Measurements from ENCODE around the gene FAF1. TPM values are rescaled to one million over a fixed set of nuclear protein-coding genes. Genes with fewer than 3 reads are reported as not detected.
"Not testable (repeated sequence)": the region's sequence is repeated elsewhere in the genome, so short reads cannot be mapped to it uniquely, and the experiment has no call there.

FAF1 gene
- total RNA-seq, 1 donor from 2014 or later = 21.2 TPM

DNA sequence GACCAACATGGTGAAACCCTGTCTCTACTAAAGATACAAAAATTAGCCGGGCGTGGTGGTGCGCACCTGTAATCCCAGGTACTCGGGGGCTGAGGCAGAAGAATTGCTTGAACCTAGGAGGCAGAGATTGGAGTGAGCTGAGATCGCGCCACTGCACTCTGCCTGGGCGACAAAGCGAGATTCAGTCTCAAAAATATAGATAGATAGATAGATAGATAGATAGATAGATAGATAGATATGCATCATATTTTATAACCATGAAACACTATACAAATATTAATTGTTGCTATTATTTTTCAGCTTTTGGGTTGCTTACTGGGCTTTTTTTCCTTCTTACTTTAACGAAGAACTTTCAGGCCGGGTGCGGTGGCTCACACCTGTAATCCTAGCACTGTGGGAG lies 4.8 kb upstream of the FAF1 start:
- no peak for DNase-seq (ENCODE audit: low read depth in 2 of 2)

DNA sequence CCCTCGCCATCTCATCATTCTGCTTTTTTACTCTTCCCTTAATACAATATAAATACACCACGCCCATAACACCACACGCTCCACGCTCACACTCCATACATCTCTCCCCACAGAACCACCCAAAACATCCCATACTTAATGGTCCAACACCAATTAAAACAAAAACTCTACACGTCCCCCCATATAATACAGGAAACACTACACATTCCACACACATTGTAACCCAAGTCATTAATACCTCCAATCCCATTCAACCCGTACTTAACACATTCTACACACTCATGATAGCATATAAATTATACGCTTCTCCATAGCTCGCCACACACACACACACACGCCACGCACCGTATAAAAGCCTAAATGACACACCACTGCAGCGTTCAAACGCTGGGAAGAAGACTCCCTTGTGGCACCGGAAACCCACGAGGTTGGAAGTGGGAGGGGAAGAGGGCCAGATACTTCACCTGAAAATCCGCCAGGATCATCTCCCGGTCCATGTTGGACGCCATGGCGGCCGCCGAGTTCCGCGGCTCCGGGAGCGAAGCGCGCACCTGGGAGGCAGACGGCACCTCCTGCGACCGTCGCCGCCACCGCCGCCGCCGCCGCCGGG lies 659 bp downstream of the FAF1 start:
- peak; percentile 38 to 54 for DNase-seq (ENCODE audit: low read depth in 2 of 2)

DNA sequence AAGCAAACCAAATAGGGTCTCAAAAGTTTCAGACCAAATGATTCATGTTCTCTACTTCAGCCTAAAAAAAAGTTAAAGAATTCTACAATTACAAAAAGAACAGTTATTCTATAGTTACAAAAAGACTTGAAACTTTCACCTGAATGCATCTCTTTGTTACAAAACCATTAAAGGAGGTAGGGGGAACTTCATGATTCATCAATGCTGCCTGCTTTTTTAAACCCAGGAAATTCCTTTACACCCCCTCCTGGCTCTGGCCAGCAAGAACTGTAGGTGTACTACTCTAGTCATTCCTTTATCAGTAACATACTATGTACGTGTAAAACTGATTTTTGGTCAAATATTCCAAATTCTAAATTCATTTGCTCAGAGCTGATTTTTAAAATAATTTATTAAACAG lies 5.0 kb downstream of the FAF1 start:
- no peak for DNase-seq (ENCODE audit: low read depth in 2 of 2)

DNA sequence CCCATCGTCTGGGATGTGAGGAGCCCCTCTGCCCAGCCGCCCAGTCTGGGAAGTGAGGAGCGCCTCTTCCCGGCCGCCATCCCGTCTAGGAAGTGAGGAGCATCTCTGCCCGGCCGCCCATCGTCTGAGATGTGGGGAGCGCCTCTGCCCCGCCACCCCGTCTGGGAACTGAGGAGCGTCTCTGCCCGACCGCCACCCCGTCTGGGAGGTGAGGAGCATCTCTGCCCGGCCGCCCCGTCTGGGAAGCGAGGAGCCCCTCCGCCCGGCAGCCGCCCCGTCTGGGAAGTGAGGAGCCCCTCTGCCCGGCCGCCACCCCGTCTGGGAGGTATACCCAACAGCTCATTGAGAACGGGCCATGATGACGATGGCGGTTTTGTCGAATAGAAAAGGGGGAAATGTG lies 7.5 kb downstream of the FAF1 start:
- DNase-seq (ENCODE audit: low read depth in 2 of 2) = not testable (repeated sequence)

DNA sequence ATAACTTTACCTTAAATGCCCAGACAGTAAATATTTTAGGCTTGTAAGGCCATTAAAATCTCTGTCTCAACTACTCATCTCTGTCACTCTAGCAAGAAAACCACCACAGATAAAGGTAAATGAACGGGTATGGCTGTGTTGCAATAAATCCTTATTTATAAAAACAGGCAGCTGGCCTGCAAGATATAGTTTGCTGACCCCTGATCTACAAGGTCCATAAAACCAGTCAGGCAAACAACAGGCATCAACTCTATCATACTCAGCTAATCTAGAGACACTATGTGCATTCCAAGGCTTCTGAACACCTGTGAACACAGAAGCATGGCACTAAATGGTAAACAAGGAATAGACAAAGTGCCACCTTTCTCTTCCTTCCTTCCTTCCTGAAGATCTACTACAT lies 9.7 kb downstream of the FAF1 start:
- DNase-seq (ENCODE audit: low read depth in 2 of 2) = no peak

DNA sequence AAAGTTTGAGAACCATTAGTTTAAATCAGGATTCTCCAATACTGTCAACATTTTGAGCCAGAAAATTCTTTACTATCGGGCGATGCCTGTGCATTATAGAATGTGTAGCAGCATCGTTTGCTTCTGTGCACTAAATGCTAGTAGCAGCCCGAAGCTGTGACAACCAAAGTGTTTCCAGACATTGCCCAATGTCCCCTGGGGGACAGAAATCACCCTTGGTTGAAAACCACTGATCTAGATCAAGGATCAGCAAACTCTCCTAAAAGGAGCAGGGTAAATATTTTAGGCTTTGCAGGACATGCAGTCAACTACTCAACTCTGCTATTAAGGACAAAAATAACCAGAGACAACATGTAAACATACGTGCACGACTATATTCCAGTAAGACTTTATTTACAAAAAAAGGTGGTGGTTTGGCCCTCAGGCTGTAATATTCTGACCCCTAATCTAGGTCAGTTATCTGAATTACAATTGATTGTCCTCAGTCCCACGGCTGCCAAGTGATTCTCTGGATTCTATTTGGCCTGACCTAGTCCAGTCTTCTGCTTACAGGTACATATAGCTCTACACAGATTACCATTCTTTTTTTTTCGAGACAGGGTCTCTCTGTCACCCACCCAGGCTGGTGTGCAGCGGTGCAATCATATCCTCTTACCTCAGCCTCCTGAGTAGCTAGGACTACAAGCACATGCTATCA lies 10.6 kb downstream of the FAF1 start:
- DNase-seq (ENCODE audit: low read depth in 2 of 2) = no peak

DNA sequence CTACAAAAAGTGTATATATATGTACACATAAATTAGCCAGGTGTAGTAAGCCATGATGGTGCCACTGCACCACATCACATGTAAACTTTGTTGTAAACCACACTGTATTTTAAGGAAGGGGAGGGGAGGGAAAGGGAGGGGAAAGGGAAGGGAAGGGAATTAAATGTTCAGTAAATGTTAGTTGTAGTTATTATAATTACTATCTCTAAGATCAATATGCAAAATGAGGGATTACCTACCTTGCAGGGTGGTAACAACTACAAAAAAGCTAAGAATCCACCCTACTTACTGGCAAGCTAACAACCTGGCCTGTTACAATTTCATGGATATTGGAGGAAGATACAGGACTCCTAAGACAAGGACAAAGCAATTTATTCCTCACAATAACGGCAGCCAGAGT lies 17.7 kb downstream of the FAF1 start:
- DNase-seq (ENCODE audit: low read depth in 2 of 2) = no peak

DNA sequence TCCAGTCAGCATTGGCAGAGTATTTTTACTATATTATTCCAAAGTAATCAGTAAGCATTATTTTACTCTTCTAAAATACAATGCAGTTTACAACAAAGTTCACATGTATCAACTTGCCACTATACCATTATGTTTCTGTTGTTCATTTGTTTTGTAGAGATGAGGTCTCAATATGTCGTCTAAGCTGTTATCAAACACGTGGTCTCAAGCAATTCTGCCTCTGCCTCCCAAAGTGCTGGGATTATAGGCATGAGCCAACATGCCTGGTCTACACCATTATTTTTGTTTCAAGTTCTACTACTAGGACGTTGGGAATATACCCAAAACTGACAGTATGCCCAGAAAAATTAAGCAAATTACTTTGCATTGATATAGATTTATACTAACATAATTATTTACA lies 19.8 kb downstream of the FAF1 start:
- DNase-seq (ENCODE audit: low read depth in 2 of 2) = no peak

DNA sequence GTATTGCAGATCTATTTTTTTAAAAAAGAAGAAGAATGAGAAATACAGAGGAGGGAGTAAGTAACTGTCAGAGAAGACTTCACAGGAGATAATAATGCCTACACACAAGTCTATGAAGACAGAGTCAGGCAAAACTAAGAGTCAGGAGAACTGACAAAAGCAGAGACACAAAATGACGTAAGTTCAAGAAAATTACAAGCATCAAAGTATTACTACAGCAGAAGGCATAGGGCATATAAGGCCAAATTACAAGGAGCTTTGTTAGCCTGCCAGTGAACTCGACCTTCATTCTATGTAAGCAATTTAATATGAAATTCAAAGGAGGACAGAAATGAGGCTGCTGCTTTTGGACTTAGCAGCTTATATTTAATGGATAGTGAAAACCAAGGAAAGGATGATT lies 23.7 kb downstream of the FAF1 start:
- no peak for DNase-seq (ENCODE audit: low read depth in 2 of 2)

DNA sequence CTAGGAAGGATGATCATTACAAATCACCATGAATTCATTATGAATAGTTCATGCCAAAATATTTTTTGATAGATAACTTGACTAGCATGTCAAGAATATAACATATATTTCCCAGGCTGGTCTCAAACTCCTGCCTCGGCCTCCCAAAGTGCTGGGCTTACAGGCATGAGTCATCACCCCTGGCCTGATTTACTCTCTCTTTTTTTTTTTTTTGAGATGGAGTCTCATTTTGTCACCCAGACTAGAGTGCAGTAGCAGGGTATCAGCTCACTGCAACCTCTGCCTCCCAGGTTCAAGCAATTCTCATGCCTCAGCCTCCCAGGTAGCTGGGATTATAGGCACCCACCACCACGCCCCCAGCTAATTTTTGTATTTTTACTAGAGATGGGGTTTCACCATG lies 24.8 kb downstream of the FAF1 start:
- DNase-seq (ENCODE audit: low read depth in 2 of 2) = peak in 1 of 2 donors; percentile 4

DNA sequence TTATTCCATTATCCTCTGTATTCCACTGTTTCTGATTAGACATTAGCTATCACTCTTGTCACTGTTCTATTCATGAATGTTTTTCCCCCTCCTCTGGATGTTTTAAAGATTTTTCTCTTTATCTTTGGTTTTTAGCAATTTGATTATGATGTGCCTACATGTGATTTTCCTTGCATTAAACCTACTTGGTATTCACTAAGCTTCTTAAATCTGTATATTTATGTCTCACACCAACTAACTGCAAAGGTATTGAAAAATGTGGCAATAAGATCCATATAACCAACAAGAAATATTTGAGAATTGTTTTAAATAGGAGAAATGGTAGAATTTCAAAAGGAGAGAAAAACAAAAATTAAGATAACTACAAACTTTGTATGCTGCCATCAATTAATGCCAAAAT lies 25.2 kb downstream of the FAF1 start:
- DNase-seq (ENCODE audit: low read depth in 2 of 2) = no peak

DNA sequence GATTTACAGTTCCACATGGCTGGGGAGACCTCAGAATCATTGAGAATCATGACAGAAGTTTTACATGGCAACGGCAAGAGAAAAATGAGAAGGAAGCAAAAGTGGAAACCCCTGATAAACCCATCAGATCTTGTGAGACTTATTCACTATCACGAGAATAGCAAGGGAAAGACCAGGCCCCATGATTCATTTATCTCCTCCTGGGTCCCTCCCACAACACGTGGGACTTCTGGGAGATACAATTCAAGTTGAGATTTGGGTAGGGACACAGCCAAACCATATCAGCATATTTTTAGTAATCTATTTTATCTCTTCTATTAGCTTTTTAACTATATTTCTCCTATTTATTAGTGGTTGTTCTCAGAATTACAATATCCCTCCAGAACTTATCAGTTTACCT lies 26.3 kb downstream of the FAF1 start:
- not testable (repeated sequence) for DNase-seq (ENCODE audit: low read depth in 2 of 2)

DNA sequence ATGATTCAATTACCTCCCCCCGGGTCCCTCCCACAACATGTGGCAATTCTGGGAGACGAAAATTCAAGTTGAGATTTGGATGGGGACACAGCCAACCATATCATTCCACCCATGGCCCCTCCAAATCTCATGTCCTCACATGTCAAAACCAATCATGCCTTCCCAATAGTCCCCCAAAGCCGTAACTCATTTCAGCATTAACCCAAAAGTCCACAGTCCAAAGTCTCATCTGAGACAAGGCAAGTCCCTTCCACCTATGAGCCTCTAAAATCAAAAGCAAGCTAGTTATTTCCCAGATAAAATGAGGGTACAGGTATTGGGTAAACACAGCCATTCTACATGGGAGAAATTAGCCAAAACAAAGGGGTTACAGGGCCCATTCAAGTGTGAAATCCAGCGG lies 28.0 kb downstream of the FAF1 start:
- DNase-seq (ENCODE audit: low read depth in 2 of 2) = not testable (repeated sequence)

DNA sequence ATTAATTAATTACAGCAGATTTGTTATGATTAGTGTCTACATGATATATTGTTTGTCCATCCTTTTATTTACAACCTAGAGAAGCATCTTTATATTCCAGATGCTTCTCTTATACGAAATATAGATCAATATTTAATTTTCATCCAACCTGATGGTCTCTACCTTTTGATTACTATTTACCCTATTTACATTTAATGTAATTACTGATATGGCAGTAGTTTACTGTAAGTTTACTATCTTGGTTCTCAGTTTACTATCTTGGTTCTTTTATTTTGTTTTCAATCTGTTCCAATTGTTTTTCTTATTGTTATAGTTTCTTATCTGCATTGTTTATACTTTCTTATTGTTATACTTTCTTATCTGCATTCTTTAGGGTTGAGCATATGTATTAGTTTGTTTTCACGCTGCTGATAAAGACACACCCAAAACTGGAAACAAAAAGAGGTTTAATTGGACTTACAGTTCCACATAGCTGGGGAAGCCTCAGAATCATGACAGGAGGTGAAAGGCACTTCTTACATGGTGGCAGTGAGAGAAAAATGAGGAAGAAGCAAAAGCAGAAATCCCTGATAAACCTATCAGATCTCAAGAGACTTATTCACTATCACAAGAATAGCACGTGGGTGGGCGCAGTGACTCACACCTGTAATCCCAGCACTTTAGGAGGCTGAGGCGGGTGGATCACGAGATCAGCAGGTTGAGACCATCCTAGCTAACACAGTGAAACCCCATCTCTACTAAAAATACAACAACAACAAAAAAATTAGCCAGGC lies 28.9 kb downstream of the FAF1 start:
- no peak for DNase-seq (ENCODE audit: low read depth in 2 of 2)

DNA sequence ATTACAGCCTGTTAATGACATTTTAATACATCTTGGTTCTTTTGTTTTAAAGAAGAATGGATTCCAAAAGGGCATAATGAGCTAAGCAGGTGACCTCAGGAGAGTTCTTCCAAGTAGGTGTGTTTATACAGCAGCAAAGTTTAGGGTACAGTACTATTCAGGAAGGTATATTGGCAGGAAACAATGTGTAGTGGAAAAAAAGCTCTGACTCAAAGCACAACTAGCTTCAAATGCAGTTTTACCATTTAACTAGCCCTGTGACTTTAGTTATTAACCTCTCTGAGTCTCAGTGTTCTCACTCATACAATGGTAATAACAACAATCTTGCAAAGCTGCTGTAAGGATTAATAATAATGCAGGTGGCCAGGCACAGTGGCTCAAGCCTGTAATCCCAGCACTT lies 29.9 kb downstream of the FAF1 start:
- peak in 1 of 2 donors; percentile 62 for DNase-seq (ENCODE audit: low read depth in 2 of 2)

DNA sequence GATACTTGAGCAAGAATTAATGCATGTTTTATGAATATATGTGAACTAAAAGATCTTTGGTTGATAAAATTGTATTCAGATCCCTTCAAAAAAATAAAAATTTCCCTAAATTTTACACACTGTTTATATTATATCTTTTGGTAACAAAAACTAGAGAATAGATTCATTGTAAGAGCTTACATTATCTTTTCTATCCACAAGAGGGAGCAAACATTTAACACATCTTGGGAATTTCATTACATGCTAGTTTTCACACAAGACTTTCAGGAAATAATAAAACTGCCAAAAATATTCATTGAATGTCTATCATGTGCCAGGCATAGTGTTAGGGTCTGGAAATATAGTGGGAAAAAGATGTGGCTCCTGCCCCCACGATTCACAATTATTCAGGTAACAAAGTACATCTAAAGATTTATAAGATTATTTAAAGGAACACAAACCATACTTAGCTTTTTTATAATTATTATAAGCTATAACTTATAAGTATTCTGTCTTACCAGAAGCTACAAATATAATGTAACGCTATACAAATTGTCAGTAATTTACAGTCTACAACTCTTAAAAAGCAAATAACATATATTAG lies 30.6 kb downstream of the FAF1 start:
- DNase-seq (ENCODE audit: low read depth in 2 of 2) = peak; percentile 59 to 78

DNA sequence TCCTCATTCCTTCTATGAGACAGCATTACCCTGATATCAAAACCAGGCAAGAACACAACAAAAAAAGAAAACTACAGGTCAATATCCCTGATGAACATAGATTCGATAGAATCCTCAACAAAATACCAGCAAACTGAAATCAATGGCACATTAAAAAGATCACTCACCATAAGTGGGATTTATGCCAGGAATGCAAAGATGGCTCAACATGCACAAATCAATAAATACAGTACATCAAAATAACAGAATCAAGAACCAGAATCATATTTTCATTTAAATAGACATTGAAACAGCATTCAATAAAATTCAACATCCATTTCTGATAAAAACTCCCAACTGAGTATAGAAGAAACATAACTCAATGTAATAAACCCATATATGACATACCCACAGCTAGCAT lies 36.5 kb downstream of the FAF1 start:
- no peak for DNase-seq (ENCODE audit: low read depth in 2 of 2)

DNA sequence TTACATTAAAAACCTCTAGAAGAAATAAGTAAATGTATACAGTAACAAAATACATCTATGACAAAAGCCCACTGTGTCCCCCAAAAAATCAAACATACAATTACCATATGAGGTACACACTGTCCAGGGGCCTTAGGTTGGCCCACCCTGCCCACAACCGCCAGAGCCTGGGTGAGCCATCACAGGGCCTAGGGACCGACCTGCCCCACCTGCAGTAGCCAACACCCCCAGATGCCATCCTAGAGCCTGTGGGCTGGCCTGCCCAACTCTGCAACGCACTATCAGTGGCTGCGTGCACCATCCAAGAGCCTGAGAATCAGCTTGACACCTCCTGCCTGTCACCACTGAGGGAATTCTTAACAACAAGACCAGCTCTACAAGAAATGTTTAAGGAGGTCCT lies 39.0 kb downstream of the FAF1 start:
- DNase-seq (ENCODE audit: low read depth in 2 of 2) = no peak

DNA sequence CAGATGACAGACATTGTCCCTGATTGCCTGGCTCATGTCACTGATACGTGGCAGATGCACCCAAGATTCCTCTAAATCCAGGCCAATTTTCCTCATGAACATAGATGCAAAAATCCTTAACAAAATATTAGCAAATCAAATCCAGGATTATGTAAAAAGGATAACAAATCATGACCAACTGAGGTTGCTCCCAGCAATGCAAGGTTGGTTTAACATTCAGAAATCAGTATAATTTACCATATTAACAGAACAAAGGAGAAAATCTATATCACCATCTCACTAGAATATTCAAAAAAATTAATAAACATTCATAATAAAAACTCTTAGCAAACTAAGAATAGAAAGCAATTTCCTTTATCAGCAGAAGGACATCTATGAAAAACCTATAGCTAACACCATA lies 39.7 kb downstream of the FAF1 start:
- DNase-seq (ENCODE audit: low read depth in 2 of 2) = no peak

DNA sequence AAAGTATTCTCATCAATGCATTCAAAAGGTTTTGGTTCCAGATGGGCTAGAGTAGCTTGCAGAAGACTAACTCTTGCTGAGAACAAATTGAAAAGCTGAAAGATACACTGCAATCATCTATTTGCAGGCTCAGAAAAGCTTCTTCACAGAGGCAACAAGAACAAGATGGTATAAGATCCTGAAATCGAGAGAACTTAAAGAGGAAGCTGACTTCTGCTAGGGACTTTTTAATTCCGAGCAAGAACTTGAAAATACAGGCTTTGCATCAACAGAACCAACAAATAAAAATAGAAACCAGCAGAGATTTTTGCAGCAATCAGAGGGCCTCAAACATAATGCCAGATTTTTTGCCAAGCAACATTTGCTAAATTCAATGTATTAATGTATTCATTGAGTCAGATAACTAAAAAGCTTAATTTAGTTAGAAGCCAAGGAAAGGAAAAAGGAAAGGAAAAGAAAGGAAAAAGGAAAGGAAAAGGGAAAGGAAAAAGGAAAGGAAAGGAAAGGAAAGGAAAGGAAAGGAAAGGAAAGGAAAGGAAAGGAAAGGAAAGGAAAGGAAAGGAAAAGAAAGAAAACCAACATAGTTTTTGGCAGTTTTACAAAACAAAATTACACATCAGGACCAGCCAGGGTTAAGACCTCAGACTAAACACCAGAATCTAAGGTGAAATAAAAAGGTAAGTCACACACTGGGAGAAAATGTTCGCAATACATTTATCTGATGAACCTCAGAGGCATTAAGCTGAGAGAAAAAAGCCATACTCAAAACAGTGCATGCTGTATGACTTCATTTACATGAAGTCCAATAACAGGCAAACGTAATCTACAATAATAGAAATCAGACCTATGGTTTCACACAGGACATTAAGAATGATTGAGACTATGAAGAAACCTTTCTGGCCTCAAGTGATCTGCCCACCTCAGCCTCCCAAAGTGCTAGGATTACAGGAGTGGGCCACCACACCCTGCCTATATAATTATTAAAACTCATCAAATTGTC lies 42.6 kb downstream of the FAF1 start:
- DNase-seq (ENCODE audit: low read depth in 2 of 2) = no peak

DNA sequence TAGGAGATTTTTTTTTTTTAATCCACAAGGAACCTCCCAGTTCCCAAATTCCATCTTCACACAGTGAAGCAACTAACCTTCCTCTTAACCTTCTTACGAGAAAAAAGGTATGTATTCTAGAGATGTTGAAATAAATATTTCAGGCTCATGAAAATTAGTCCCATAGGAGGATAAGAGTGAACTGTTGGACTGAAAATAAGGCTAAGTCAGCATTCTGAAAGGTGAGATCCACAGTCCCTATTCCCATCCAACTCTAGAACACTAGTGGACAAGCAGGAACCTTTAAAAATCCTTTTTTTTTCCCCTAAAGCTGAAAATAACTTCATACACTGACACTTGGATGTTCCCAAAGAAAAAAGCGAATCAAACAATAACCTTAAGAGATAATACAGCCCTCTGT lies 44.4 kb downstream of the FAF1 start:
- no peak for DNase-seq (ENCODE audit: low read depth in 2 of 2)
